ENCODE measurements around the gene TOLLIP. TPM values are rescaled to one million over a fixed set of nuclear protein-coding genes. Genes with fewer than 3 reads are reported as not detected.
A peak's percentile ranks its signal among the peaks of the same experiment; 100 is the strongest.
"Not testable (repeated sequence)": the region's sequence is repeated elsewhere in the genome, so short reads cannot be mapped to it uniquely, and the experiment has no call there.

TOLLIP gene
- total and polyA plus RNA-seq, 2 of the 8 experiments (the other 6 are each of a cell fraction or from before 2014, with no cell fraction given) = 23.7 to 34.7 TPM

DNA sequence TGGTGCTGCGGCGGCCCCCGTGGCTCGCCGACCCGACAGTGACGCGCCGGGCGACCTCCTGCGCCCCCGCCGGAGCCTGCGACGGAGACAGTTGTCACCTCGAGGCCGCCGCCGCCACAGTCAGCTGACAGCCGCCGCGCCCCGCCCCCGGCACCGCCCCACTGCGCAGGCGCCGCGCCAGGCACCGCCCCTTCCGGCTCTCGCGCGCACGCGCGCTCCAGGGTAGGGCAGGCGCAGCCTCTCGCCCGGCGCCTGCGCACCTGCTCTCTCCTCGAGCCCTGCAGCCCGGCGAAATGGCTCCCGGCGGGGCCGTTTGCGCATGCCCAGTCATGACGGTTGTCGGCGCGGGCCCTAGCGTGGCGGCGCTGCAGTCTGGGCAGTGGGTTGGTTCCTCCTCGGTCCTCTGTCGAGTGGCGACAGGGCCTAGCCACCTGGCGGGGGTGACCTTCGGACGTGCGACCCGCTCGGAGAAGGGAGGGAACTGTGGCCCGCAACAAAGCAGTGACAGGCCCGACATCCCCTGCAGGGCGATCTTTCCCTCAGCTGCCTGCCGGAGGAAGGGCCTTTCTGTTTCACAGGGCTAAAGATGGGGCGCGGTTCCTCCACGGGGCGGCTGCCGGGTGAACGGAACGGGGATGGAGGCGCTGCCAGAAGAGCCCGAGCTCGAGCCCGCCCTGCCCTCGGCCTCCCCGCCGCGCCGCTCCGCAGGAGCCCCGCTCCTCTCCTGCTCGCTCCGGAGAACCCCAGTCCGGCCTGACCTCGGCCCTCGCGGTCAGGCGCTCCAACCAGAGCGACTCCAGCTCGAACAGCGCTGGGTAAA is at the start of gene TOLLIP (continued):
- TF ChIP-seq NRF1 (IDR thresholded peaks at IDR 0.05; ENCODE audit: low read depth, low read length) (peak; percentile 98), BRCA1 (IDR thresholded peaks at IDR 0.05; ENCODE audit: low read depth, low read length) (no peak), KDM4A (IDR thresholded peaks at IDR 0.05; ENCODE audit: low read depth, low read length, severe bottlenecking) (peak; percentile 93), GABPA (IDR thresholded peaks at IDR 0.05; ENCODE audit: borderline replicate concordance, insufficient read depth, low read length) (no peak), BACH1 (IDR thresholded peaks at IDR 0.05; ENCODE audit: low read length) (no peak), JUND (IDR thresholded peaks at IDR 0.05; ENCODE audit: low read length) (no peak), ASH2L (IDR thresholded peaks at IDR 0.05; ENCODE audit: low read length) (peak; percentile 76), JUN (IDR thresholded peaks at IDR 0.05; ENCODE audit: low read depth, low read length) (no peak), EZH2 (IDR thresholded peaks at IDR 0.05; ENCODE audit: low read depth, low read length, severe bottlenecking) (no peak)
- TF ChIP-seq, protein P1, sequence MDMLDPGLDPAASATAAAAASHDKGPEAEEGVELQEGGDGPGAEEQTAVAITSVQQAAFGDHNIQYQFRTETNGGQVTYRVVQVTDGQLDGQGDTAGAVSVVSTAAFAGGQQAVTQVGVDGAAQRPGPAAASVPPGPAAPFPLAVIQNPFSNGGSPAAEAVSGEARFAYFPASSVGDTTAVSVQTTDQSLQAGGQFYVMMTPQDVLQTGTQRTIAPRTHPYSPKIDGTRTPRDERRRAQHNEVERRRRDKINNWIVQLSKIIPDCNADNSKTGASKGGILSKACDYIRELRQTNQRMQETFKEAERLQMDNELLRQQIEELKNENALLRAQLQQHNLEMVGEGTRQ (IDR thresholded peaks at IDR 0.05; ENCODE audit: low read length) = peak; percentile 39

DNA sequence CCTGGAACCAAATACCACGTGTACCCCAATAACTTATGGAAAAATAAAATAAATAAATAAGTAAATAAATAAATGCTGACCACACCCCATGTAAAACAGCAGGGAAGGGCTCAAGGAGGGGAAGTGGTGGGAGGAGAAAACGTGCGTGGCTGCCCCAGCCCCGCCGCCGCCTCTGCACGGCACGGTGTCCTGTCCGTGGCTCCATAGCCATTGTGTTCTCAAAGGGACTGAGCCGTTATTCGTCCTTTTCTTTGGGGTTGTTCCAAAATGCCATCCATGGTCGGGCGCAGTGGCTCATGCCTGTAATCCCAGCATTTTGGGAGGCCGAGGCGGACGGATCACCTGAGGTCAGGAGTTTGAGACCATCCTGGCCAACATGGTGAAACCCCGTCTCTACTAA is 49.5 kb upstream of the TOLLIP start:
- H3K18ac ChIP-seq (ENCODE audit: extremely low read depth, low read length); CTCF ChIA-PET (ENCODE audit: partially characterized antibody); H3K4me1 ChIP-seq (replicated peaks in 1 of 4; ENCODE audit: control insufficient read depth in 3 of 4, insufficient read depth in 4 of 4, low read length in 3 of 4); H3K27ac ChIP-seq (ENCODE audit: low read depth, low read length); H3K79me1 ChIP-seq (ENCODE audit: low read depth, low read length); FAIRE-seq; DNase-seq (ENCODE audit: low read depth in 1 of 2, low spot score in 2 of 2); H3K36me3 ChIP-seq (ENCODE audit: control insufficient read depth in 2 of 4, insufficient read depth in 4 of 4, low read length in 3 of 4); H2BK15ac ChIP-seq (ENCODE audit: low read length); H2BK12ac ChIP-seq (ENCODE audit: low read depth, low read length); H3K4ac ChIP-seq (replicated peaks; ENCODE audit: insufficient read length, low read depth, low read length); H4K91ac ChIP-seq (replicated peaks; ENCODE audit: insufficient read length, low read length); H3K23me2 ChIP-seq (ENCODE audit: low read depth, low read length); H4K20me1 ChIP-seq (replicated peaks in 1 of 2; ENCODE audit: control insufficient read depth in 1 of 2, insufficient read depth in 2 of 2, low read length in 2 of 2); H3K4me3 ChIP-seq (ENCODE audit: extremely low read depth in 1 of 4, insufficient read depth in 2 of 4, low read depth in 3 of 4, low read length in 4 of 4); H4K5ac ChIP-seq (ENCODE audit: insufficient read length, low read depth, low read length); H2BK120ac ChIP-seq (replicated peaks; ENCODE audit: low read depth, low read length); H2AK5ac ChIP-seq (ENCODE audit: low read depth, low read length); H3K9ac ChIP-seq (replicated peaks in 1 of 4; ENCODE audit: extremely low read depth in 1 of 4, low read depth in 3 of 4, low read length in 3 of 4); H2BK20ac ChIP-seq (ENCODE audit: low read length); H4K8ac ChIP-seq (ENCODE audit: extremely low read depth, insufficient read depth, low read length); H3K56ac ChIP-seq (replicated peaks; ENCODE audit: insufficient read length, low read depth, low read length); H3K4me2 ChIP-seq (ENCODE audit: insufficient read depth in 1 of 2, low read depth in 2 of 2, low read length in 2 of 2); H3K23ac ChIP-seq (ENCODE audit: insufficient read length); H3K27me3 ChIP-seq (replicated peaks in 1 of 4; ENCODE audit: control insufficient read depth in 3 of 4, extremely low read depth in 1 of 4, insufficient read depth in 3 of 4, low read length in 3 of 4); H3K14ac ChIP-seq (ENCODE audit: insufficient read length); H2AFZ ChIP-seq (ENCODE audit: low read length); H3K79me2 ChIP-seq (ENCODE audit: control insufficient read depth in 1 of 2, insufficient read depth in 2 of 2, low read length in 2 of 2); H2BK5ac ChIP-seq (ENCODE audit: low read depth, low read length): not testable (repeated sequence)
- WGBS, 2 experiments (ENCODE audit: extremely low coverage in 1 of 2, insufficient coverage in 1 of 2, insufficient read length in 1 of 2, insufficient replicate concordance in 2 of 2, low coverage in 1 of 2, low lambda C conversion rate in 2 of 2, missing lambda C conversion rate in 1 of 2) = 86% methylated on average over 17 of the region's 17 CpGs; no CpG with 5 or more reads in 1 of the 2 experiments
- H3K9me3 ChIP-seq (ENCODE audit: insufficient read depth in 2 of 2, low read depth in 1 of 2, low read length in 1 of 2) = peaks cover 18 to 54% of the 10 kb centered on the region in 2 experiments
- POLR2A ChIA-PET (ENCODE audit: partially characterized antibody) = interaction anchor here (0.6 kb wide), 2 partner anchors 46 to 127 kb away, joined by 4 read pairs; no protein-coding TSS in a partner anchor
